SK-N-SH (cell line): Measurements from ENCODE around the gene SRD5A1.

Experiments used
- CHD2 ChIP-seq: fragments of 150-350 bp; IDR thresholded peaks from 2 replicates; pipeline ENCODE4 v1.6.1; 2018; ENCODE audit warnings: low read length; ENCODE audit not compliant: partially characterized antibody
- CTCF ChIP-seq: fragments of 200-600 bp; sonication (generic); IDR thresholded peaks from 2 replicates; pipeline ENCODE4 v1.6.1; 2017; ENCODE audit warnings: antibody characterized with exemption, mild to moderate bottlenecking, moderate library complexity
- EZH2phosphoT487 ChIP-seq: fragments of 200-600 bp; sonication (generic); IDR thresholded peaks from 2 replicates; pipeline ENCODE4 v1.6.1; 2017; ENCODE audit warnings: low read depth, mixed run types, mild to moderate bottlenecking, antibody characterized with exemption, moderate library complexity, borderline replicate concordance
- IRF3 ChIP-seq: fragments of 150-350 bp; IDR thresholded peaks from 2 replicates; pipeline ENCODE4 v1.6.1; 2016; ENCODE audit warnings: mild to moderate bottlenecking, low read depth, low read length
- JUND ChIP-seq: IDR thresholded peaks from 2 replicates; pipeline ENCODE4 v1.4.0; 2012
- POLR2AphosphoS5 ChIP-seq: IDR thresholded peaks from 2 replicates; pipeline ENCODE4 v1.6.1; 2012; ENCODE audit warnings: low read depth, low read length
- REST ChIP-seq: IDR thresholded peaks from 2 replicates; pipeline ENCODE4 v1.6.1; 2012; ENCODE audit warnings: mild to moderate bottlenecking, low read depth, low read length, moderate library complexity
- RXRA ChIP-seq: IDR thresholded peaks from 2 replicates; pipeline ENCODE4 v1.4.0; 2012; ENCODE audit warnings: low read depth, mild to moderate bottlenecking, borderline replicate concordance
- TCF12 ChIP-seq: IDR thresholded peaks from 2 replicates; pipeline ENCODE4 v1.4.0; 2012
- TEAD4 ChIP-seq: IDR thresholded peaks from 2 replicates; pipeline ENCODE4 v1.4.0; 2012; ENCODE audit warnings: mild to moderate bottlenecking, borderline replicate concordance; ENCODE audit not compliant: insufficient read depth
- YY1 ChIP-seq: IDR thresholded peaks from 2 replicates; pipeline ENCODE4 v1.4.0; 2012; ENCODE audit warnings: low read depth, mild to moderate bottlenecking

DNA sequence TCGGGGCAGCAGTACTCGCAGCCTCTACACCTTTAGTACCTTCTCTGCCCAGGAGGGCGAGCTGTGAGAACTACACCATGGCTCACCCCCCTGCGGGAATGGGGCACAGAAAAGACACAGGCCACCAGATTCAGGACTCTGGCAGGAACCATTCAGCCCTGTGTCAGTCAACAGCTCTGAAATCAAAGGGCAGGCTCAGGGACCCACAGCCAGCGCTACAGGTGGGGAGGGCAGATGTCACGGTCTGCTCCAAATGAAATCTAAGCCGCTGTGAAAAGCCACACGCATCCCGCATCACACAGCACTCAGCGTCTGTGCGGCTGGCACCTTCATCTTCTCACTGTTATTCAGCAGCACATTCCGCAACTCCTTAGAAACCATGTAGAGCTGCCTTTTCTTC is 28.3 kb upstream of the SRD5A1 start:
- TF ChIP-seq CTCF (no peak), JUND (no peak), IRF3 (no peak), EZH2phosphoT487 (no peak), YY1 (no peak), CHD2 (no peak), POLR2AphosphoS5 (no peak), TCF12 (no peak), TEAD4 (no peak), REST (no peak), RXRA (no peak)
